Caco-2 (cell line): Measurements from ENCODE around the gene INPP5D. TPM values are rescaled to one million over a fixed set of nuclear protein-coding genes. Genes with fewer than 3 reads are reported as not detected.
A peak's percentile ranks its signal among the peaks of the same experiment; 100 is the strongest.

Source experiments
- BruUV-seq: library from RNA; stranded (reverse); fragments of 400-500 nt; replicated peaks from 2 replicates; lab custom pipeline; 2021; lab: Mats Ljungman, UMichigan
- CTCF ChIA-PET: fragments of 300-600 bp; sonication (Branson Sonifier 250); formaldehyde crosslinking; loops from one replicate; lab custom pipeline; 2022; ENCODE audit warnings: antibody characterized with exemption; lab: Charles Lee
- POLR2A ChIA-PET: fragments of 300-600 bp; sonication (Branson Sonifier 250); formaldehyde crosslinking; loops from one replicate; lab custom pipeline; 2022; ENCODE audit warnings: antibody characterized with exemption; lab: Charles Lee
- DNase-seq, 2 experiments: peaks; one replicate each; pipeline versions ENCODE4 v3.0.0 to v3.0.0-alpha.2; 2020 to 2022
- H3K27me3 ChIP-seq: replicated peaks from 2 replicates; pipeline ENCODE4 v1.6.0; 2011; ENCODE audit warnings: low read length; ENCODE audit not compliant: control insufficient read depth, insufficient read depth
- H3K36me3 ChIP-seq: 2 replicates; pipeline ENCODE4 v1.5.1; 2011; ENCODE audit warnings: low read length; ENCODE audit not compliant: control insufficient read depth, insufficient read depth
- H3K4me1 ChIP-seq: fragments of 250-450 bp; sonication (Bioruptor Pico); 2 replicates; pipeline ENCODE4 v1.5.1; 2020; ENCODE audit warnings: mild to moderate bottlenecking
- H3K4me3 ChIP-seq: 2 replicates; pipeline ENCODE4 v1.5.1; 2011; ENCODE audit warnings: low read depth, mild to moderate bottlenecking, control low read depth, low read length
- H3K9me3 ChIP-seq: fragments of 250-450 bp; sonication (Bioruptor Pico); 2 replicates; pipeline ENCODE4 v1.5.1; 2020; ENCODE audit warnings: mild to moderate bottlenecking, moderate library complexity
- H3K27ac Mint-ChIP-seq: one replicate; pipeline ENCODE4 v1.8.0; 2022; ENCODE audit warnings: mixed read lengths; ENCODE audit not compliant: unreplicated experiment
- H3K27me3 Mint-ChIP-seq: one replicate; pipeline ENCODE4 v1.8.0; 2022; ENCODE audit warnings: mixed read lengths; ENCODE audit not compliant: insufficient read depth, unreplicated experiment
- H3K36me3 Mint-ChIP-seq: one replicate; pipeline ENCODE4 v1.8.0; 2022; ENCODE audit warnings: mild to moderate bottlenecking, mixed read lengths; ENCODE audit not compliant: insufficient read depth, unreplicated experiment
- H3K4me1 Mint-ChIP-seq: one replicate; pipeline ENCODE4 v1.8.0; 2022; ENCODE audit warnings: low read depth, mixed read lengths; ENCODE audit not compliant: unreplicated experiment
- H3K4me3 Mint-ChIP-seq: one replicate; pipeline ENCODE4 v1.8.0; 2022; ENCODE audit warnings: mild to moderate bottlenecking, moderate library complexity, mixed read lengths; ENCODE audit not compliant: unreplicated experiment
- H3K9me3 Mint-ChIP-seq: one replicate; pipeline ENCODE4 v1.8.0; 2022; ENCODE audit warnings: mixed read lengths; ENCODE audit not compliant: unreplicated experiment
- CTCF ChIP-seq, 2 experiments: fragments of 200-600 bp in 1 of 2; IDR thresholded peaks; 1 replicate in 1 of 2; 2 replicates in 1 of 2; pipeline versions ENCODE4 v1.5.1 to v1.8.0; 2011 to 2022; ENCODE audit warnings: antibody characterized with exemption in 1 of 2, control low read depth in 1 of 2, inconsistent platforms in 1 of 2, low read depth in 1 of 2, low read length in 1 of 2, mild to moderate bottlenecking in 1 of 2, moderate library complexity in 1 of 2; ENCODE audit not compliant: insufficient read depth in 1 of 2, severe bottlenecking in 1 of 2, unreplicated experiment in 1 of 2
- intact Hi-C: fragments of 100-400 bp; cut with micrococcal nuclease; formaldehyde crosslinking; loops from one replicate; pipeline ENCODE4 v1.10.0; 2022; ENCODE audit not compliant: unreplicated experiment
- total RNA-seq: library from RNA; stranded (reverse); gene quantifications from 2 replicates; pipeline ENCODE4 v1.2.3, GENCODE V29; 2022

INPP5D gene
- total RNA-seq, 1 experiment from 2014 or later: not detected

- H3K27ac Mint-ChIP-seq: no peak overlapping the region
- DNase-seq: no peak
- ChIA-PET CTCF (no interaction called here), POLR2A (no interaction called here)
- H3K36me3 ChIP-seq: no peaks in the 10 kb centered on the region
- no TSS peak for BruUV-seq
- no peak overlapping the region for H3K4me3 Mint-ChIP-seq
- H3K36me3 Mint-ChIP-seq: no peaks in the 10 kb centered on the region
- H3K27me3 Mint-ChIP-seq: peaks cover 3% of the 10 kb centered on the region
- no peaks in the 10 kb centered on the region for H3K9me3 Mint-ChIP-seq
- no peaks in the 10 kb centered on the region for H3K4me1 ChIP-seq
- no peaks in the 10 kb centered on the region for H3K9me3 ChIP-seq
- no peaks in the 10 kb centered on the region for H3K27me3 ChIP-seq
- intact Hi-C loops: no loop called here
- TF ChIP-seq CTCF (IDR thresholded peaks at IDR 0.05; ENCODE audit: insufficient read depth in 1 of 2, low read depth in 1 of 2, low read length in 1 of 2, severe bottlenecking in 1 of 2, unreplicated experiment in 1 of 2): no peak
- H3K4me1 Mint-ChIP-seq: no peaks in the 10 kb centered on the region
- no peak overlapping the region for H3K4me3 ChIP-seq
Measured at GRCh38 chr2:233240897-233241296, 180.8 kb downstream of the INPP5D start.

GRCh38 chr2:233241803-233242202, 181.7 kb downstream of the INPP5D start:
- Mint-ChIP-seq H3K36me3 (no peaks in the 10 kb centered on the region), H3K4me1 (no peaks in the 10 kb centered on the region), H3K27me3 (peaks cover 3% of the 10 kb centered on the region), H3K4me3 (no peak overlapping the region), H3K27ac (no peak overlapping the region), H3K9me3 (no peaks in the 10 kb centered on the region)
- Histone ChIP-seq H3K9me3 (no peaks in the 10 kb centered on the region), H3K27me3 (no peaks in the 10 kb centered on the region), H3K36me3 (no peaks in the 10 kb centered on the region), H3K4me3 (no peak overlapping the region), H3K4me1 (no peaks in the 10 kb centered on the region)
- intact Hi-C loops: no loop called here
- CTCF ChIA-PET: no interaction called here
- BruUV-seq: no TSS peak
- TF ChIP-seq CTCF (IDR thresholded peaks at IDR 0.05; ENCODE audit: insufficient read depth in 1 of 2, low read depth in 1 of 2, low read length in 1 of 2, severe bottlenecking in 1 of 2, unreplicated experiment in 1 of 2): no peak
- POLR2A ChIA-PET: no interaction called here
- peak in 1 of 2 experiments; percentile 11 for DNase-seq

GRCh38 chr2:233242231-233242927, 182.2 kb downstream of the INPP5D start:
- no peaks in the 10 kb centered on the region for H3K36me3 Mint-ChIP-seq
- no peak overlapping the region for H3K27ac Mint-ChIP-seq
- peaks cover 3% of the 10 kb centered on the region for H3K27me3 Mint-ChIP-seq
- ChIA-PET CTCF (no interaction called here), POLR2A (no interaction called here)
- Histone ChIP-seq H3K9me3 (no peaks in the 10 kb centered on the region), H3K4me1 (no peaks in the 10 kb centered on the region), H3K4me3 (no peak overlapping the region), H3K36me3 (no peaks in the 10 kb centered on the region), H3K27me3 (no peaks in the 10 kb centered on the region)
- intact Hi-C loops: no loop called here
- no TSS peak for BruUV-seq
- DNase-seq: no peak
- no peaks in the 10 kb centered on the region for H3K9me3 Mint-ChIP-seq
- no peak for TF ChIP-seq CTCF (IDR thresholded peaks at IDR 0.05; ENCODE audit: insufficient read depth in 1 of 2, low read depth in 1 of 2, low read length in 1 of 2, severe bottlenecking in 1 of 2, unreplicated experiment in 1 of 2)
- H3K4me1 Mint-ChIP-seq: no peaks in the 10 kb centered on the region
- H3K4me3 Mint-ChIP-seq: no peak overlapping the region
